OCI-LY7 (cell line): ENCODE measurements around the gene CACNA1B.

Experiments
- CTCF ChIP-seq: fragments of 200-600 bp; sonication (generic); conservative IDR thresholded peaks from 2 replicates; pipeline ENCODE4 v1.5.1; 2014; ENCODE audit warnings: mild to moderate bottlenecking, antibody characterized with exemption, low read length, moderate library complexity, mixed read lengths
- EZH2phosphoT487 ChIP-seq: fragments of 200-600 bp; sonication (generic); IDR thresholded peaks from 2 replicates; pipeline ENCODE4 v1.6.1; 2018; ENCODE audit warnings: low read depth, borderline replicate concordance, mild to moderate bottlenecking, mixed run types, antibody characterized with exemption, low read length, moderate library complexity, mixed read lengths

- no peak for TF ChIP-seq CTCF
- TF ChIP-seq EZH2phosphoT487 = no peak
Observed at GRCh38 chr9:137951597-137952490, 74.3 kb downstream of the CACNA1B start.
